Neural cell (in vitro differentiated cells): ENCODE data around the gene AGBL1. TPM values are rescaled to one million over a fixed set of nuclear protein-coding genes. Genes with fewer than 3 reads are reported as not detected.

Experiments used
- H2AFZ ChIP-seq: fragments of 200-600, 300-800 bp; sonication (generic), shearing (Covaris generic); 2 replicates; pipeline ENCODE4 v1.6.0; 2014; ENCODE audit warnings: low read depth, mild to moderate bottlenecking, antibody characterized with exemption, low read length, moderate library complexity
- H3F3A ChIP-seq: fragments of 200-600 bp; shearing (Covaris generic); 2 replicates; pipeline ENCODE4 v1.6.1; 2016; ENCODE audit warnings: mild to moderate bottlenecking, moderate library complexity, mixed read lengths, antibody characterized with exemption, low read length; ENCODE audit not compliant: insufficient read depth, poor library complexity, severe bottlenecking
- H3K27ac ChIP-seq: fragments of 200-600, 300-800 bp; sonication (generic), shearing (Covaris generic); 2 replicates; pipeline ENCODE4 v1.5.1; 2014; ENCODE audit warnings: mild to moderate bottlenecking, low read length, moderate library complexity
- H3K27me3 ChIP-seq: fragments of 300-800, 200-600 bp; sonication (generic), shearing (Covaris generic); 2 replicates; pipeline ENCODE4 v1.6.0; 2014; ENCODE audit warnings: mild to moderate bottlenecking, low read depth, low read length, moderate library complexity; ENCODE audit not compliant: insufficient read depth
- H3K36me3 ChIP-seq: fragments of 300-800, 200-600 bp; sonication (generic), shearing (Covaris generic); 2 replicates; pipeline ENCODE4 v1.5.1; 2014; ENCODE audit warnings: mild to moderate bottlenecking, antibody characterized with exemption, low read length, moderate library complexity; ENCODE audit not compliant: insufficient read depth
- H3K4me2 ChIP-seq: fragments of 300-800, 200-600 bp; sonication (generic), shearing (Covaris generic); 2 replicates; pipeline ENCODE4 v1.6.0; 2014; ENCODE audit warnings: mild to moderate bottlenecking, low read length
- H3K4me3 ChIP-seq: fragments of 300-800, 200-600 bp; sonication (generic), shearing (Covaris generic); 2 replicates; pipeline ENCODE4 v1.5.1; 2014; ENCODE audit warnings: mild to moderate bottlenecking, low read length, moderate library complexity
- H3K79me2 ChIP-seq: fragments of 200-600 bp; shearing (Covaris generic); replicated peaks from 2 replicates; pipeline ENCODE4 v1.6.0; 2014; ENCODE audit warnings: mild to moderate bottlenecking, low read length, moderate library complexity; ENCODE audit not compliant: insufficient read depth
- H3K9ac ChIP-seq: fragments of 300-800, 200-600 bp; sonication (generic), shearing (Covaris generic); 2 replicates; pipeline ENCODE4 v1.6.1; 2016; ENCODE audit warnings: mild to moderate bottlenecking, low read length, mixed read lengths
- H3K9me2 ChIP-seq: fragments of 200-600 bp; shearing (Covaris generic); 2 replicates; pipeline ENCODE4 v1.6.1; 2016; ENCODE audit warnings: mild to moderate bottlenecking, low read length, mixed read lengths; ENCODE audit not compliant: insufficient read depth
- H3K9me3 ChIP-seq: fragments of 200-600, 300-800 bp; sonication (generic), shearing (Covaris generic); 2 replicates; pipeline ENCODE4 v1.6.1; 2016; ENCODE audit warnings: mild to moderate bottlenecking, mixed run types, low read length, moderate library complexity, mixed read lengths
- H4K20me1 ChIP-seq: fragments of 200-600 bp; shearing (Covaris generic); 2 replicates; pipeline ENCODE4 v1.6.1; 2016; ENCODE audit warnings: mild to moderate bottlenecking, mixed run types; ENCODE audit not compliant: insufficient read depth
- CTCF ChIP-seq: fragments of 450-650 bp; IDR thresholded peaks from 2 replicates; pipeline ENCODE4 v1.5.1; 2014; ENCODE audit warnings: antibody characterized with exemption, mild to moderate bottlenecking, moderate library complexity; ENCODE audit not compliant: poor library complexity, severe bottlenecking
- EZH2 ChIP-seq: fragments of 200-600, 300-800 bp; shearing (Covaris generic), sonication (generic); IDR thresholded peaks from 2 replicates; pipeline ENCODE4 v1.6.1; 2014; ENCODE audit warnings: antibody characterized with exemption, low read length, borderline replicate concordance, mild to moderate bottlenecking; ENCODE audit not compliant: insufficient read depth, poor library complexity, severe bottlenecking
- MXI1 ChIP-seq: fragments of 450-650 bp; conservative IDR thresholded peaks from 2 replicates; pipeline ENCODE4 v1.6.1; 2014; ENCODE audit warnings: antibody characterized with exemption, mild to moderate bottlenecking; ENCODE audit not compliant: poor library complexity, severe bottlenecking
- POLR2AphosphoS5 ChIP-seq: IDR thresholded peaks from 2 replicates; pipeline ENCODE4 v1.6.1; 2012
- RAD21 ChIP-seq: fragments of 450-650 bp; conservative IDR thresholded peaks from 2 replicates; pipeline ENCODE4 v1.6.1; 2014; ENCODE audit warnings: antibody characterized with exemption, mild to moderate bottlenecking, moderate library complexity
- REST ChIP-seq: IDR thresholded peaks from 2 replicates; pipeline ENCODE4 v1.6.1; 2012; ENCODE audit warnings: borderline replicate concordance
- SMC3 ChIP-seq: fragments of 450-650 bp; conservative IDR thresholded peaks from 2 replicates; pipeline ENCODE4 v1.6.1; 2014; ENCODE audit warnings: antibody characterized with exemption, mild to moderate bottlenecking, moderate library complexity; ENCODE audit not compliant: poor library complexity
- TAF1 ChIP-seq: IDR thresholded peaks from 2 replicates; pipeline ENCODE4 v1.6.1; 2012; ENCODE audit warnings: low read depth
- polyA minus RNA-seq: library from RNA; depleted of rRNA, polyadenylated mRNA; stranded (reverse); fragments of >200 nt; gene quantifications from 2 replicates; pipeline ENCODE4 v1.2.3, GENCODE V29; 2014
- polyA plus RNA-seq: library from polyadenylated mRNA; depleted of rRNA; stranded (reverse); fragments of >200 nt; gene quantifications from 2 replicates; pipeline ENCODE4 v1.2.3, GENCODE V29; 2014

The AGBL1 gene
- polyA plus RNA-seq (0.12 TPM in 1 of 2 replicates, not detected in the other), polyA minus RNA-seq (0.93 and 1.2 TPM in 2 replicates)

GRCh38 chr15:86079508-86080266, at the start of gene AGBL1:
AGBL1 (plus strand) TSS chr15:86079871.
- Histone ChIP-seq H4K20me1 (no peaks in the 10 kb centered on the region), H3K27me3 (no peaks in the 10 kb centered on the region), H3K27ac (no peak within 1 kb of the TSS), H3K9ac (no peak within 1 kb of the TSS), H3F3A (no peaks in the 10 kb centered on the region), H3K4me3 (no peak within 1 kb of the TSS), H3K79me2 (no peaks in the 10 kb centered on the region), H3K36me3 (no peaks in the 10 kb centered on the region), H3K9me3 (no peaks in the 10 kb centered on the region), H2AFZ (no peak within 1 kb of the TSS), H3K9me2 (no peaks in the 10 kb centered on the region), H3K4me2 (no peak within 1 kb of the TSS)
- TF ChIP-seq TAF1 = no peak
- no peak for TF ChIP-seq RAD21
- no peak for TF ChIP-seq SMC3
- TF ChIP-seq REST = no peak
- TF ChIP-seq POLR2AphosphoS5 = no peak
- no peak for TF ChIP-seq MXI1
- no peak for TF ChIP-seq CTCF
- no peak for TF ChIP-seq EZH2

- no peak overlapping the region for H2AFZ ChIP-seq
- no peak overlapping the region for H3K27ac ChIP-seq
- H3K27me3 ChIP-seq = no peaks in the 10 kb centered on the region
- H3K4me3 ChIP-seq = no peak overlapping the region
- no peaks in the 10 kb centered on the region for H3K9me3 ChIP-seq
- no peaks in the 10 kb centered on the region for H3K9me2 ChIP-seq
- TF ChIP-seq POLR2AphosphoS5 = no peak
- TF ChIP-seq RAD21 = no peak
- no peak for TF ChIP-seq MXI1
- TF ChIP-seq TAF1 = no peak
- no peak for TF ChIP-seq REST
- no peak for TF ChIP-seq CTCF
- no peaks in the 10 kb centered on the region for H4K20me1 ChIP-seq
- no peaks in the 10 kb centered on the region for H3F3A ChIP-seq
- H3K9ac ChIP-seq = no peak overlapping the region
- H3K4me2 ChIP-seq = no peak overlapping the region
- no peaks in the 10 kb centered on the region for H3K36me3 ChIP-seq
- no peaks in the 10 kb centered on the region for H3K79me2 ChIP-seq
Observed at GRCh38 chr15:86034904-86035303, 44.8 kb upstream of the AGBL1 start.
